Right lobe of liver (tissue), 6 donors: ENCODE measurements around the gene KIF3C. TPM values are rescaled to one million over a fixed set of nuclear protein-coding genes. Genes with fewer than 3 reads are reported as not detected.

Experiments used
- ATAC-seq, 4 donors: fragments of 200-7000 bp; cut with Tn5 transposase; one replicate each; pipeline ENCODE4 v1.9.1; 2020; ENCODE audit warnings: mild to moderate bottlenecking in 4 of 4, moderate library complexity in 4 of 4
- DNase-seq, 3 donors: peaks; one replicate each; pipeline ENCODE4 v3.0.0-alpha.2; 2020
- H3K27ac ChIP-seq, 3 donors: fragments of 200-600 bp; one replicate each; pipeline ENCODE4 v1.8.0; 2022
- H3K27me3 ChIP-seq, 2 donors: fragments of 200-600 bp; one replicate each; pipeline ENCODE4 v1.8.0; 2022
- H3K36me3 ChIP-seq, 4 donors: fragments of 200-600 bp; sonication (generic) in 1 of 4; one replicate each; pipeline versions ENCODE4 v1.5.1 to v1.8.0; 2017 to 2022; ENCODE audit warnings: control low read depth in 1 of 4
- H3K4me1 ChIP-seq, 4 donors: fragments of 200-600 bp; sonication (generic) in 1 of 4; one replicate each; pipeline versions ENCODE4 v1.5.1 to v1.8.0; 2017 to 2022; ENCODE audit warnings: control low read depth in 1 of 4
- H3K4me3 ChIP-seq, 3 donors: fragments of 200-600 bp; one replicate each; pipeline ENCODE4 v1.8.0; 2022
- H3K9me3 ChIP-seq, 4 donors: fragments of 200-600 bp; sonication (generic) in 1 of 4; one replicate each; pipeline versions ENCODE4 v1.5.1 to v1.8.0; 2017 to 2022; ENCODE audit warnings: control low read depth in 1 of 4
- POLR2A ChIP-seq: fragments of 450-650 bp; IDR thresholded peaks from one replicate; pipeline ENCODE4 v1.6.1; 2017; ENCODE audit warnings: antibody characterized with exemption, mild to moderate bottlenecking
- WGBS: methylation state at CpG from one replicate; pipeline ENCODE4 v1.1.6; 2018; ENCODE audit warnings: low coverage, low lambda C conversion rate; ENCODE audit not compliant: insufficient coverage; ENCODE audit errors: missing lambda C conversion rate; 5-methylcytosine and 5-hydroxymethylcytosine counted together
- intact Hi-C, 2 donors: fragments of 100-400 bp; cut with DNase I; formaldehyde crosslinking; loops; one replicate each; pipeline versions ENCODE4 v1.11.2 to v1.14.1; 2022
- total RNA-seq, 6 experiments: library from RNA; depleted of rRNA in 2 of 6; stranded (reverse); fragments of >200 nt in 2 of 6; fragmentation: NEBNext Ultra II Directional in 3 of 6; extraction: Animal tissue kit (Norgen Biotek cat#: 25700) in 3 of 6; gene quantifications; one replicate each; pipeline versions ENCODE4 v1.1.0 to v1.2.4, GENCODE V29; 2016 to 2023
- TF ChIP-seq, protein P1 (sequence below), 4 donors: fragments of 200-600 bp in 3 of 4; fragments of 450-650 bp in 1 of 4; IDR thresholded peaks; one replicate each; pipeline versions ENCODE4 v1.5.1 to v1.8.0; 2016 to 2022; ENCODE audit warnings: antibody characterized with exemption in 4 of 4, mild to moderate bottlenecking in 2 of 4
- donor health status: DM: no; HTN: yes; CAD: no.
- donor health status: DM: no; HTN: no; CAD: no.
- donor health status: DM: no; HTN: no; CAD: no.
- donor health status: DM: no; HTN: yes; CAD: no.
- donor health status: DM: no; HTN: yes; CAD: no.

Gene KIF3C
- total RNA-seq, 6 experiments from 2014 or later, result 0.88 to 2.2 (median 1.0) TPM

DNA sequence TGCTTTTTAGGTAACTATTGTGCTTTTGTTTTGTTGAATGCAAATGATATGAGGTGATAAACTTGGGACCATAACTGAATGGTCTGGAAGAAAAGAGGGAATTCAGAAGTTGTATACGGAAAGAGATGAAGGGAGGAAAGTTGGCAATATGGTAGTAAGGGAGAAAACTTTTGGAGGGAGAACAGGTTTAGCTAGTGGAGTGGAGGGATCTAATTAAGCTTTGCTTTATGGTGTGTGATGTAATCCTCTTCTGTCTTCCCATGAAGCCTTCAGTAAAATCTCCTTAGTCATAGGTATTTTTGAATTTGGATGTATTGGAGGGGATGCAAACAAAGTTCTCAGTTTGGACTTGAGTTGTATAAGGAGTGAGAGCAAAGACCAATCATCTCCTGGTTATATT is 31.4 kb upstream of the KIF3C start:
- DNase-seq (no peak), ATAC-seq (no peak)
- no peak overlapping the region for H3K4me3 ChIP-seq
- intact Hi-C loops, result no loop called here
- no peaks in the 10 kb centered on the region for H3K36me3 ChIP-seq
- no peaks in the 10 kb centered on the region for H3K27me3 ChIP-seq
- TF ChIP-seq, protein P1, sequence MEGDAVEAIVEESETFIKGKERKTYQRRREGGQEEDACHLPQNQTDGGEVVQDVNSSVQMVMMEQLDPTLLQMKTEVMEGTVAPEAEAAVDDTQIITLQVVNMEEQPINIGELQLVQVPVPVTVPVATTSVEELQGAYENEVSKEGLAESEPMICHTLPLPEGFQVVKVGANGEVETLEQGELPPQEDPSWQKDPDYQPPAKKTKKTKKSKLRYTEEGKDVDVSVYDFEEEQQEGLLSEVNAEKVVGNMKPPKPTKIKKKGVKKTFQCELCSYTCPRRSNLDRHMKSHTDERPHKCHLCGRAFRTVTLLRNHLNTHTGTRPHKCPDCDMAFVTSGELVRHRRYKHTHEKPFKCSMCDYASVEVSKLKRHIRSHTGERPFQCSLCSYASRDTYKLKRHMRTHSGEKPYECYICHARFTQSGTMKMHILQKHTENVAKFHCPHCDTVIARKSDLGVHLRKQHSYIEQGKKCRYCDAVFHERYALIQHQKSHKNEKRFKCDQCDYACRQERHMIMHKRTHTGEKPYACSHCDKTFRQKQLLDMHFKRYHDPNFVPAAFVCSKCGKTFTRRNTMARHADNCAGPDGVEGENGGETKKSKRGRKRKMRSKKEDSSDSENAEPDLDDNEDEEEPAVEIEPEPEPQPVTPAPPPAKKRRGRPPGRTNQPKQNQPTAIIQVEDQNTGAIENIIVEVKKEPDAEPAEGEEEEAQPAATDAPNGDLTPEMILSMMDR (IDR thresholded peaks at IDR 0.05), result no peak
- TF ChIP-seq POLR2A, result no peak
- 86% methylated on average over 1 of the region's 1 CpG for WGBS
- no peaks in the 10 kb centered on the region for H3K9me3 ChIP-seq
- H3K4me1 ChIP-seq, result peaks cover 0 to 33% (median 4%) of the 10 kb centered on the region in 4 donors
- no peak overlapping the region for H3K27ac ChIP-seq

DNA sequence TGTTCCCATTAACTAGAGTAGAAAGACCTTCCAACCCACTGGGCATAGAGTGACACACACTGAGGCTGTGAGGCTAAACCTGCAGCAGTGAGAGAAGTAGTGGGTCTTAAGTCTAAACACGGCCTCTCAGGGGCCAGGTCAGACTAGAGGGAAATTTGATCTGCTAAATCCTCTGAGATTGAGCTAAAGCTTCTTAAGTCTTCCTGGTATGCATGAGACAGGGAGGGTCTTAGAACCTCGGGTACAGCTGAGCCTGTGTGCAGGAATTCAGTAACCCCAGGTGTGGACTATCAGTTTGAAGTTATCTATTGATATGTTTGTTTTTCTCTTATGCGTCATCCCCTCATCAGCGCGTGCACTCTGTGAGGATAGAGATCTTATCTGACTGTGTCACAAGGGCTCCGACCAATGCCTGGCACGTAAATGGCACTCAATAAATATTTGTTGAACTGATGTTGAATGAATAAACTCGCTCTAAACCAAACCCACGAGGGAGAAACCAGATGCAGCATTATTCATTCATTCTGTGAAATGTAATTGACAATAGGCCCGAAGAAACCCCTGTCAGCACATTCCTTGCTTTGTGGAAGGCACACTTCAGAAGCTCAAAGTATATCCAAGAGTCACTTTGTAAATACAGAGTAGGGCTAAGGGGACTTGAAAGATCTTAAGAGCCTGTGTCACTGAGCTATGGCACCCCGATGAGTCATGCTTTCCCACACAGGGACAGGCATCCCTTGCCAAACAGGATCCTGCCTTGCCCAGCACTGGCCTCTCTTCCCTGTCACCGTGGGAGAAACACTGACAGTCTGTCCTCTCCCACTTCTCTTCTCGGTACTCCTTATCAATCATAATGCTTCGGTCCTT is 29.9 kb upstream of the KIF3C start:
- intact Hi-C loops, result no loop called here
- no peaks in the 10 kb centered on the region for H3K27me3 ChIP-seq
- no peak overlapping the region for H3K4me3 ChIP-seq
- H3K36me3 ChIP-seq, result no peaks in the 10 kb centered on the region
- TF ChIP-seq POLR2A, result no peak
- peaks cover 0 to 22% (median 4%) of the 10 kb centered on the region in 4 donors for H3K4me1 ChIP-seq
- DNase-seq (peak; percentile 73 to 77 (median 74)), ATAC-seq (peak; percentile 80 to 83 (median 82))
- H3K27ac ChIP-seq, result peak overlapping the region in 2 of 3 donors; percentile 39 to 41
- WGBS, result 25% methylated on average over 13 of the region's 14 CpGs
- H3K9me3 ChIP-seq, result no peaks in the 10 kb centered on the region

DNA sequence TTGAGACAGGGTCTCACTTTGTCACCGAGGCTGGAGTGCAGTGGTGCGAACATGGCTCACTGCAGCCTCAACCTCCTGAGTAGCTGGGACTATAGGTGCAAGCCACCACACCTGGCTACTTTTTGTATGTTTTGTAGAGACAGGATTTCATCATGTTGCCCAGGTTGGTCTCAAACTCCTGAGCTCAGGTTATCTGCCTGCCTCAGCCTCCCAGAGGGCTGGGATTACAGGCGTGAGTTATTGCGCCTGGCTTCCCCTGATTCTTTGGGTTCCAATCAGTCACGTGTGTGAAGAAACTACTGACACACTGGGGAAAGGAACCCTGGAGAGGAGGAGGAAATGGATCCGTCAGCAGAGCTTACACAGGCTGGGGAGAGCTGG is 29.3 kb upstream of the KIF3C start:
- WGBS, result 58% methylated on average over 6 of the region's 6 CpGs

DNA sequence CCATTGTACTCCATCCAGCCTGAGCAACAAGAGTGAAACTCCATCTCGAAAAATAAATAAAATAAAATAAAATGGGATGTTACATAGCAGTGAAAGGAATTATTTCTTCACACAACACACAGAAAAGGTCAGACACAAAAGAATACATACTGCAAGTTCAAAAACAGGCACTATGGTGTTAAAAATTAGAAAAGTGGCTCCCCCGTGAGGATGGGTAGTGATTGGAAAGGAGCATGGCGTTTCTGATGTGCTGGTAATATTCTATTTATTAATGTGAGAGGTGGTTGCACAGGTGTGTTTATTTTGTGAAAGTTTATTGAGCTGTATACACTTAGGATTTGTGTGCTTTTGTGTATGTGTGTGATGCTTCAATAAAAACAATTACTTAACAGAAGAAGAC is 28.6 kb upstream of the KIF3C start:
- no peak overlapping the region for H3K27ac ChIP-seq

More for the DNA sequence above, 29.3 kb upstream of the KIF3C start:
- ATAC-seq (no peak), DNase-seq (no peak)
- H3K36me3 ChIP-seq, result no peaks in the 10 kb centered on the region
- H3K4me1 ChIP-seq, result peaks cover 0 to 22% (median 4%) of the 10 kb centered on the region in 4 donors
- TF ChIP-seq, protein P1 (IDR thresholded peaks at IDR 0.05), result no peak
- no peak for TF ChIP-seq POLR2A
- peak overlapping the region in 2 of 3 donors; percentile 26 to 39 for H3K27ac ChIP-seq
- H3K27me3 ChIP-seq, result no peaks in the 10 kb centered on the region
- H3K9me3 ChIP-seq, result no peaks in the 10 kb centered on the region
- no peak overlapping the region for H3K4me3 ChIP-seq
- intact Hi-C loops, result no loop called here

DNA sequence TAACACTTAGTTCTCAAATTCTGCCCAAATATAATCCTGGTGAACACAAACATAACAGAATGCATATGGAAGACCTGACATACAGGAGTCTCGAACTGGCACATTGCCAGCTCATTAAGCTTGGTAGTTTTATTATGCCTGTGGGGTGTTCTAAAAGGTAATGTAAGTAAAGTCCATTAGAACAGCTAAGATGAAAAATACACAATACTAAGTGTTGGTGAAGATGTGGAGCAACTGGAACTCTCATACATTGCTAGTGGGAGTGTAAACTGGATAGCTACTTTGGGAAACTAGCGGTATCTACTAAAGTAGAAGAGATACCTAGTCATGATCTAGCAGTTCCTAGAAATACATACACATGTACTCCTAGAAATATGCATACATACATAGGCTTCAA is 27.3 kb upstream of the KIF3C start:
- Histone ChIP-seq H3K9me3 (no peaks in the 10 kb centered on the region), H3K27me3 (no peaks in the 10 kb centered on the region), H3K27ac (no peak overlapping the region), H3K4me1 (peaks cover 0 to 22% (median 4%) of the 10 kb centered on the region in 4 donors), H3K4me3 (no peak overlapping the region), H3K36me3 (no peaks in the 10 kb centered on the region)
- no peak for ATAC-seq
- TF ChIP-seq POLR2A, result no peak
- TF ChIP-seq, protein P1 (IDR thresholded peaks at IDR 0.05), result no peak
- intact Hi-C loops, result no loop called here
- WGBS, result 63% methylated on average over 2 of the region's 2 CpGs
- no peak for DNase-seq

More for the DNA sequence above, 28.6 kb upstream of the KIF3C start:
- TF ChIP-seq POLR2A, result no peak
- TF ChIP-seq, protein P1 (IDR thresholded peaks at IDR 0.05), result no peak
- 60% methylated on average over 3 of the region's 3 CpGs for WGBS
- intact Hi-C loops, result no loop called here
- Histone ChIP-seq H3K9me3 (no peaks in the 10 kb centered on the region), H3K4me1 (peaks cover 0 to 22% (median 4%) of the 10 kb centered on the region in 4 donors), H3K4me3 (no peak overlapping the region), H3K27me3 (no peaks in the 10 kb centered on the region), H3K36me3 (no peaks in the 10 kb centered on the region)
- no peak for ATAC-seq
- DNase-seq, result no peak
